HFFc6 (cell line): ENCODE measurements around the gene PATL1. TPM values are rescaled to one million over a fixed set of nuclear protein-coding genes. Genes with fewer than 3 reads are reported as not detected.

Experiments used
- DNase-seq: peaks from one replicate; pipeline ENCODE4 v3.0.0-alpha.2; 2018
- H3K27ac Mint-ChIP-seq: 2 replicates; pipeline ENCODE4 v1.8.0; 2020; ENCODE audit warnings: mild to moderate bottlenecking, mixed read lengths
- H3K27me3 Mint-ChIP-seq: 2 replicates; pipeline ENCODE4 v1.8.0; 2021; ENCODE audit warnings: mild to moderate bottlenecking, moderate library complexity, mixed read lengths; ENCODE audit not compliant: insufficient read depth
- H3K36me3 Mint-ChIP-seq: 2 replicates; pipeline ENCODE4 v1.8.0; 2021; ENCODE audit warnings: low read depth, mixed read lengths
- H3K4me1 Mint-ChIP-seq: 2 replicates; pipeline ENCODE4 v1.8.0; 2020; ENCODE audit warnings: low read depth, mixed read lengths
- H3K4me3 Mint-ChIP-seq: 2 replicates; pipeline ENCODE4 v1.8.0; 2020; ENCODE audit warnings: mild to moderate bottlenecking, moderate library complexity, mixed read lengths
- H3K9me3 Mint-ChIP-seq: 2 replicates; pipeline ENCODE4 v1.8.0; 2020; ENCODE audit warnings: mild to moderate bottlenecking, mixed read lengths
- total RNA-seq, 6 experiments: library from RNA; stranded (reverse); fragmentation: NEBNext Ultra II Directional; extraction: Animal tissue kit (Norgen Biotek cat#: 25700); gene quantifications; 2 replicates in 1 of 6; 3 replicates in 5 of 6; pipeline ENCODE4 v1.2.3, GENCODE V29; 2021
- TF ChIP-seq, protein P1 (sequence below): fragments of 200-600 bp; sonication (generic); IDR thresholded peaks from 2 replicates; pipeline ENCODE4 v1.5.0; 2021; ENCODE audit warnings: antibody characterized with exemption, mild to moderate bottlenecking

The PATL1 gene
- total RNA-seq, 6 experiments from 2014 or later, result 29.0 to 40.3 (median 35.2) TPM

DNA sequence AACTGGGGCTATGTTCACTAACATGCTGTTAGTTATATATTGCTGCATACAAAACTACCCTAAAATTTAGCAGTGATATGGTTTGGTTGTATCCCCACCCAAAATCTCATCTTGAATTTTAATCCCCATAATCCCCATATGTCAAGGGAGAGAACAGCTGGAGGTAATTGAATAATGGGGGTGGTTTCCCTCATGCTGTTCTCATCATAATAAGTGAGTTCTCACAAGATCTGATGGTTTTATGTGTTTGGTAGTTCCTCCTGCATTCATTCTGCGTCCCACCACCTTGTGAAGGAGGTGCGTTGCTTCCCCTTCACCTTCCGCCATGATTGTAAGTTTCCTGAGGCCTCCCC, 10.0 kb upstream of the PATL1 start:
- Mint-ChIP-seq H3K27ac (peak overlapping the region; percentile 67), H3K27me3 (peaks cover 2% of the 10 kb centered on the region; the same call in 1 of the 2 replicates), H3K4me3 (no peak overlapping the region), H3K36me3 (no peaks in the 10 kb centered on the region), H3K4me1 (peaks cover 29% of the 10 kb centered on the region), H3K9me3 (no peaks in the 10 kb centered on the region)
- DNase-seq, result no peak
- TF ChIP-seq, protein P1, sequence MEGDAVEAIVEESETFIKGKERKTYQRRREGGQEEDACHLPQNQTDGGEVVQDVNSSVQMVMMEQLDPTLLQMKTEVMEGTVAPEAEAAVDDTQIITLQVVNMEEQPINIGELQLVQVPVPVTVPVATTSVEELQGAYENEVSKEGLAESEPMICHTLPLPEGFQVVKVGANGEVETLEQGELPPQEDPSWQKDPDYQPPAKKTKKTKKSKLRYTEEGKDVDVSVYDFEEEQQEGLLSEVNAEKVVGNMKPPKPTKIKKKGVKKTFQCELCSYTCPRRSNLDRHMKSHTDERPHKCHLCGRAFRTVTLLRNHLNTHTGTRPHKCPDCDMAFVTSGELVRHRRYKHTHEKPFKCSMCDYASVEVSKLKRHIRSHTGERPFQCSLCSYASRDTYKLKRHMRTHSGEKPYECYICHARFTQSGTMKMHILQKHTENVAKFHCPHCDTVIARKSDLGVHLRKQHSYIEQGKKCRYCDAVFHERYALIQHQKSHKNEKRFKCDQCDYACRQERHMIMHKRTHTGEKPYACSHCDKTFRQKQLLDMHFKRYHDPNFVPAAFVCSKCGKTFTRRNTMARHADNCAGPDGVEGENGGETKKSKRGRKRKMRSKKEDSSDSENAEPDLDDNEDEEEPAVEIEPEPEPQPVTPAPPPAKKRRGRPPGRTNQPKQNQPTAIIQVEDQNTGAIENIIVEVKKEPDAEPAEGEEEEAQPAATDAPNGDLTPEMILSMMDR, result no peak

DNA sequence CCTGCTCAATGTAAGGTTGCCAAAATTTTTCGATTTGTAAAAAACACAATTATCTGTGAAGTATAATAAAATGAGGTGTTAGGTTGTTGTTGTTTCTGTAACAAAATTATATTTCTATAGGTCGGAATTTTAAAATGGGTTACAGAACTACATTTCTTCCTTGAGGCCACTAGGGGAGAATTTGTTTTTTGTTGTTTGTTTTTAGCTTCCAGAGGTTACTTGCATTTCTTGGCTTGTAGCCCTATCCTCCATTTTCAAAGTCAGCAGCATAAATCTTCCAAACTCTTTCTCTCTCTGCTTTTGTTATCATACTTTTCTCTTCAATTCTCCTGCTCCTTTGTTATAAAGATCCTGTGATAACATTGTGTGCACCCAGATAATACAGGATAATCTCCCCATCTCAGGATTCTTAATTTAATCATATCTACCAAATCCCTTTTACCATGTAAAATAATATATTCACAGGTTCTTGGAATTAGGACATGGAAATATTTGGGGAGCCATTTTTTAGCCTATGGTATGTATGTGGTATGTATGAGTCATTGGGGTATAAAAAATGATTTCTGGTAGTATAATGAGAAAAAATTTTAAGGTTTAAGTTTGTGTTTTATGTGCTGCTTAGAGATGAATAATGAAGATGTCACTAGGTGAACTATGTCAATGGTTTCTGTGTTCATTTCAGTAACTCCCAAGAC, 9.4 kb upstream of the PATL1 start:
- Mint-ChIP-seq H3K9me3 (no peaks in the 10 kb centered on the region), H3K36me3 (no peaks in the 10 kb centered on the region), H3K4me3 (no peak overlapping the region), H3K27ac (peak overlapping the region; percentile 67), H3K4me1 (peaks cover 29% of the 10 kb centered on the region), H3K27me3 (peaks cover 2% of the 10 kb centered on the region; the same call in 1 of the 2 replicates)
- DNase-seq, result peak; percentile 35
- TF ChIP-seq, protein P1, result peak; percentile 67

GRCh38 chr11:59676205-59676604, 7.4 kb upstream of the PATL1 start:
- TF ChIP-seq, protein P1, result no peak
- H3K9me3 Mint-ChIP-seq, result no peaks in the 10 kb centered on the region
- peaks cover 2% of the 10 kb centered on the region; the same call in 1 of the 2 replicates for H3K27me3 Mint-ChIP-seq
- H3K4me1 Mint-ChIP-seq, result peaks cover 29% of the 10 kb centered on the region
- DNase-seq, result no peak
- H3K4me3 Mint-ChIP-seq, result no peak overlapping the region
- no peaks in the 10 kb centered on the region for H3K36me3 Mint-ChIP-seq
- H3K27ac Mint-ChIP-seq, result no peak overlapping the region

GRCh38 chr11:59674291-59674690, 5.5 kb upstream of the PATL1 start:
- Mint-ChIP-seq H3K4me3 (no peak overlapping the region), H3K27me3 (peaks cover 2% of the 10 kb centered on the region; the same call in 1 of the 2 replicates)
- TF ChIP-seq, protein P1, result no peak

GRCh38 chr11:59673291-59673690, 4.5 kb upstream of the PATL1 start:
- Mint-ChIP-seq H3K9me3 (no peaks in the 10 kb centered on the region), H3K4me3 (no peak overlapping the region), H3K4me1 (peaks cover 17% of the 10 kb centered on the region), H3K36me3 (no peaks in the 10 kb centered on the region), H3K27ac (no peak overlapping the region), H3K27me3 (peaks cover 1% of the 10 kb centered on the region; the same call in 1 of the 2 replicates)
- DNase-seq, result no peak
- TF ChIP-seq, protein P1, result no peak

More at GRCh38 chr11:59674291-59674690, 5.5 kb upstream of the PATL1 start:
- DNase-seq, result no peak
- peaks cover 27% of the 10 kb centered on the region for H3K4me1 Mint-ChIP-seq
- H3K36me3 Mint-ChIP-seq, result no peaks in the 10 kb centered on the region
- H3K9me3 Mint-ChIP-seq, result no peaks in the 10 kb centered on the region
- no peak overlapping the region for H3K27ac Mint-ChIP-seq
